ENCODE measurements around the gene SFMBT2.

SFMBT2 gene

GRCh38 chr10:7438196-7438986 lies 27.6 kb upstream of the SFMBT2 start:
- H3K9ac ChIP-seq (ENCODE audit: low read length) = no peak overlapping the region
- no peak overlapping the region for H3K4me3 ChIP-seq (ENCODE audit: low read length)
- no peaks in the 10 kb centered on the region for H3K4me1 ChIP-seq (ENCODE audit: control insufficient read depth, insufficient read depth, low read length)
- peaks cover 50% of the 10 kb centered on the region for H3K27me3 ChIP-seq (replicated peaks; ENCODE audit: control insufficient read depth, insufficient read depth, low read length)
- H3K9me3 ChIP-seq (ENCODE audit: control insufficient read depth, low read length) = no peaks in the 10 kb centered on the region
- no peak for DNase-seq (ENCODE audit: low read depth)
- no peaks in the 10 kb centered on the region for H3K36me3 ChIP-seq (ENCODE audit: control insufficient read depth, insufficient read depth, low read length, severe bottlenecking)

- Histone ChIP-seq H3K4me3 (ENCODE audit: low read length) (no peak overlapping the region), H3K36me3 (ENCODE audit: control insufficient read depth, insufficient read depth, low read length, severe bottlenecking) (no peaks in the 10 kb centered on the region), H3K27me3 (replicated peaks; ENCODE audit: control insufficient read depth, insufficient read depth, low read length) (peaks cover 55% of the 10 kb centered on the region), H3K9ac (ENCODE audit: low read length) (no peak overlapping the region), H3K4me1 (ENCODE audit: control insufficient read depth, insufficient read depth, low read length) (no peaks in the 10 kb centered on the region), H3K9me3 (ENCODE audit: control insufficient read depth, low read length) (peaks cover 4% of the 10 kb centered on the region)
- DNase-seq (ENCODE audit: low read depth) = no peak
Measured at GRCh38 chr10:7436490-7437100, 25.8 kb upstream of the SFMBT2 start.

- no peak for DNase-seq (ENCODE audit: low read depth)
- no peak overlapping the region for H3K4me3 ChIP-seq (ENCODE audit: low read length)
- no peaks in the 10 kb centered on the region for H3K36me3 ChIP-seq (ENCODE audit: control insufficient read depth, insufficient read depth, low read length, severe bottlenecking)
- H3K9ac ChIP-seq (ENCODE audit: low read length) = no peak overlapping the region
- H3K4me1 ChIP-seq (ENCODE audit: control insufficient read depth, insufficient read depth, low read length) = no peaks in the 10 kb centered on the region
- peaks cover 4% of the 10 kb centered on the region for H3K9me3 ChIP-seq (ENCODE audit: control insufficient read depth, low read length)
- H3K27me3 ChIP-seq (replicated peaks; ENCODE audit: control insufficient read depth, insufficient read depth, low read length) = peaks cover 46% of the 10 kb centered on the region
Measured at GRCh38 chr10:7435674-7436073, 24.8 kb upstream of the SFMBT2 start.

GRCh38 chr10:7434378-7434777 lies 23.5 kb upstream of the SFMBT2 start:
- H3K36me3 ChIP-seq (ENCODE audit: control insufficient read depth, insufficient read depth, low read length, severe bottlenecking) = no peaks in the 10 kb centered on the region
- peaks cover 4% of the 10 kb centered on the region for H3K9me3 ChIP-seq (ENCODE audit: control insufficient read depth, low read length)
- no peak overlapping the region for H3K9ac ChIP-seq (ENCODE audit: low read length)
- peaks cover 34% of the 10 kb centered on the region for H3K27me3 ChIP-seq (replicated peaks; ENCODE audit: control insufficient read depth, insufficient read depth, low read length)
- no peak for DNase-seq (ENCODE audit: low read depth)
- H3K4me1 ChIP-seq (ENCODE audit: control insufficient read depth, insufficient read depth, low read length) = no peaks in the 10 kb centered on the region
- no peak overlapping the region for H3K4me3 ChIP-seq (ENCODE audit: low read length)

GRCh38 chr10:7433861-7434260 lies 23.0 kb upstream of the SFMBT2 start:
- H3K36me3 ChIP-seq (ENCODE audit: control insufficient read depth, insufficient read depth, low read length, severe bottlenecking) = no peaks in the 10 kb centered on the region
- H3K4me3 ChIP-seq (ENCODE audit: low read length) = no peak overlapping the region
- no peaks in the 10 kb centered on the region for H3K4me1 ChIP-seq (ENCODE audit: control insufficient read depth, insufficient read depth, low read length)

GRCh38 chr10:7432884-7433726 lies 22.3 kb upstream of the SFMBT2 start:
- H3K9me3 ChIP-seq (ENCODE audit: control insufficient read depth, low read length) = peaks cover 4% of the 10 kb centered on the region
- H3K9ac ChIP-seq (ENCODE audit: low read length) = no peak overlapping the region
- H3K4me1 ChIP-seq (ENCODE audit: control insufficient read depth, insufficient read depth, low read length) = no peaks in the 10 kb centered on the region
- no peak overlapping the region for H3K4me3 ChIP-seq (ENCODE audit: low read length)
- peaks cover 24% of the 10 kb centered on the region for H3K27me3 ChIP-seq (replicated peaks; ENCODE audit: control insufficient read depth, insufficient read depth, low read length)
- DNase-seq (ENCODE audit: low read depth) = no peak
- no peaks in the 10 kb centered on the region for H3K36me3 ChIP-seq (ENCODE audit: control insufficient read depth, insufficient read depth, low read length, severe bottlenecking)

More at GRCh38 chr10:7433861-7434260, 23.0 kb upstream of the SFMBT2 start:
- H3K9me3 ChIP-seq (ENCODE audit: control insufficient read depth, low read length) = peaks cover 4% of the 10 kb centered on the region
- no peak overlapping the region for H3K9ac ChIP-seq (ENCODE audit: low read length)
- peaks cover 29% of the 10 kb centered on the region for H3K27me3 ChIP-seq (replicated peaks; ENCODE audit: control insufficient read depth, insufficient read depth, low read length)
- no peak for DNase-seq (ENCODE audit: low read depth)

- Histone ChIP-seq H3K9ac (ENCODE audit: low read length) (no peak overlapping the region), H3K4me3 (ENCODE audit: low read length) (no peak overlapping the region), H3K27me3 (replicated peaks; ENCODE audit: control insufficient read depth, insufficient read depth, low read length) (peaks cover 23% of the 10 kb centered on the region), H3K9me3 (ENCODE audit: control insufficient read depth, low read length) (peaks cover 4% of the 10 kb centered on the region), H3K4me1 (ENCODE audit: control insufficient read depth, insufficient read depth, low read length) (no peaks in the 10 kb centered on the region), H3K36me3 (ENCODE audit: control insufficient read depth, insufficient read depth, low read length, severe bottlenecking) (no peaks in the 10 kb centered on the region)
- no peak for DNase-seq (ENCODE audit: low read depth)
Measured at GRCh38 chr10:7428673-7429350, 18.0 kb upstream of the SFMBT2 start.

- no peaks in the 10 kb centered on the region for H3K9me3 ChIP-seq (ENCODE audit: control insufficient read depth, low read length)
- H3K4me3 ChIP-seq (ENCODE audit: low read length) = no peak overlapping the region
- H3K4me1 ChIP-seq (ENCODE audit: control insufficient read depth, insufficient read depth, low read length) = no peaks in the 10 kb centered on the region
- no peak overlapping the region for H3K9ac ChIP-seq (ENCODE audit: low read length)
- no peak for DNase-seq (ENCODE audit: low read depth)
- H3K27me3 ChIP-seq (replicated peaks; ENCODE audit: control insufficient read depth, insufficient read depth, low read length) = peaks cover 14% of the 10 kb centered on the region
- H3K36me3 ChIP-seq (ENCODE audit: control insufficient read depth, insufficient read depth, low read length, severe bottlenecking) = no peaks in the 10 kb centered on the region
Measured at GRCh38 chr10:7426349-7426748, 15.5 kb upstream of the SFMBT2 start.

GRCh38 chr10:7425691-7426090 lies 14.9 kb upstream of the SFMBT2 start:
- H3K4me3 ChIP-seq (ENCODE audit: low read length) = no peak overlapping the region
- H3K36me3 ChIP-seq (ENCODE audit: control insufficient read depth, insufficient read depth, low read length, severe bottlenecking) = no peaks in the 10 kb centered on the region
- DNase-seq (ENCODE audit: low read depth) = no peak
- no peaks in the 10 kb centered on the region for H3K4me1 ChIP-seq (ENCODE audit: control insufficient read depth, insufficient read depth, low read length)
- H3K27me3 ChIP-seq (replicated peaks; ENCODE audit: control insufficient read depth, insufficient read depth, low read length) = peaks cover 14% of the 10 kb centered on the region
- H3K9me3 ChIP-seq (ENCODE audit: control insufficient read depth, low read length) = no peaks in the 10 kb centered on the region
- no peak overlapping the region for H3K9ac ChIP-seq (ENCODE audit: low read length)

GRCh38 chr10:7424919-7425318 lies 14.1 kb upstream of the SFMBT2 start:
- no peaks in the 10 kb centered on the region for H3K36me3 ChIP-seq (ENCODE audit: control insufficient read depth, insufficient read depth, low read length, severe bottlenecking)
- H3K4me3 ChIP-seq (ENCODE audit: low read length) = no peak overlapping the region
- peaks cover 14% of the 10 kb centered on the region for H3K27me3 ChIP-seq (replicated peaks; ENCODE audit: control insufficient read depth, insufficient read depth, low read length)
- no peak overlapping the region for H3K9ac ChIP-seq (ENCODE audit: low read length)
- H3K4me1 ChIP-seq (ENCODE audit: control insufficient read depth, insufficient read depth, low read length) = no peaks in the 10 kb centered on the region
- no peaks in the 10 kb centered on the region for H3K9me3 ChIP-seq (ENCODE audit: control insufficient read depth, low read length)
- DNase-seq (ENCODE audit: low read depth) = no peak

- DNase-seq (ENCODE audit: low read depth) = no peak
Measured at GRCh38 chr10:7424315-7424714, 13.5 kb upstream of the SFMBT2 start.

More at GRCh38 chr10:7424315-7424714, 13.5 kb upstream of the SFMBT2 start:
- H3K36me3 ChIP-seq (ENCODE audit: control insufficient read depth, insufficient read depth, low read length, severe bottlenecking) = no peaks in the 10 kb centered on the region
- H3K4me1 ChIP-seq (ENCODE audit: control insufficient read depth, insufficient read depth, low read length) = no peaks in the 10 kb centered on the region
- no peak overlapping the region for H3K9ac ChIP-seq (ENCODE audit: low read length)
- H3K27me3 ChIP-seq (replicated peaks; ENCODE audit: control insufficient read depth, insufficient read depth, low read length) = peaks cover 18% of the 10 kb centered on the region
- no peaks in the 10 kb centered on the region for H3K9me3 ChIP-seq (ENCODE audit: control insufficient read depth, low read length)
- no peak overlapping the region for H3K4me3 ChIP-seq (ENCODE audit: low read length)

Measured in adipocyte (in vitro differentiated cells).